Brain microvascular endothelial cell (primary cell): ENCODE data around the gene DNAAF5.

ENCODE experiments used
- DNase-seq: peaks from one replicate; pipeline ENCODE4 v3.0.0-alpha.2; 2020
- H3K27ac ChIP-seq: fragments of 250-450 bp; sonication (Bioruptor Pico); 2 replicates; pipeline ENCODE4 v1.5.1; 2020; ENCODE audit warnings: mild to moderate bottlenecking, moderate library complexity
- H3K27me3 ChIP-seq: fragments of 250-450 bp; sonication (Bioruptor Pico); replicated peaks from 2 replicates; pipeline ENCODE4 v1.5.1; 2020; ENCODE audit warnings: mild to moderate bottlenecking
- H3K36me3 ChIP-seq: fragments of 250-450 bp; sonication (Bioruptor Pico); replicated peaks from 2 replicates; pipeline ENCODE4 v1.5.1; 2020; ENCODE audit warnings: mild to moderate bottlenecking
- H3K4me3 ChIP-seq: 2 replicates; pipeline ENCODE4 v1.5.1; 2011; ENCODE audit warnings: low read depth, mild to moderate bottlenecking, control low read depth, low read length, moderate library complexity
- in situ Hi-C: cut with HindIII; loops from 2 replicates; pipeline ENCODE4 v1.10.0; 2017; ENCODE audit warnings: low sequenced_read_pairs, low pct_ligation_motif_present
- TF ChIP-seq, protein P1 (sequence below): IDR thresholded peaks from 2 replicates; pipeline ENCODE4 v1.5.1; 2011; ENCODE audit warnings: low read depth, mild to moderate bottlenecking, moderate library complexity, low read length, control low read depth, inconsistent platforms; ENCODE audit errors: missing control alignments

Gene DNAAF5

GRCh38 chr7:744854-745430 lies 18.4 kb downstream of the DNAAF5 start:
- peaks cover 14% of the 10 kb centered on the region for H3K36me3 ChIP-seq
- H3K4me3 ChIP-seq = no peak overlapping the region
- no peaks in the 10 kb centered on the region for H3K27me3 ChIP-seq
- no peak for DNase-seq
- TF ChIP-seq, protein P1, sequence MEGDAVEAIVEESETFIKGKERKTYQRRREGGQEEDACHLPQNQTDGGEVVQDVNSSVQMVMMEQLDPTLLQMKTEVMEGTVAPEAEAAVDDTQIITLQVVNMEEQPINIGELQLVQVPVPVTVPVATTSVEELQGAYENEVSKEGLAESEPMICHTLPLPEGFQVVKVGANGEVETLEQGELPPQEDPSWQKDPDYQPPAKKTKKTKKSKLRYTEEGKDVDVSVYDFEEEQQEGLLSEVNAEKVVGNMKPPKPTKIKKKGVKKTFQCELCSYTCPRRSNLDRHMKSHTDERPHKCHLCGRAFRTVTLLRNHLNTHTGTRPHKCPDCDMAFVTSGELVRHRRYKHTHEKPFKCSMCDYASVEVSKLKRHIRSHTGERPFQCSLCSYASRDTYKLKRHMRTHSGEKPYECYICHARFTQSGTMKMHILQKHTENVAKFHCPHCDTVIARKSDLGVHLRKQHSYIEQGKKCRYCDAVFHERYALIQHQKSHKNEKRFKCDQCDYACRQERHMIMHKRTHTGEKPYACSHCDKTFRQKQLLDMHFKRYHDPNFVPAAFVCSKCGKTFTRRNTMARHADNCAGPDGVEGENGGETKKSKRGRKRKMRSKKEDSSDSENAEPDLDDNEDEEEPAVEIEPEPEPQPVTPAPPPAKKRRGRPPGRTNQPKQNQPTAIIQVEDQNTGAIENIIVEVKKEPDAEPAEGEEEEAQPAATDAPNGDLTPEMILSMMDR = no peak
- in situ Hi-C loops = no loop called here
- H3K27ac ChIP-seq = no peak overlapping the region

- peaks cover 12% of the 10 kb centered on the region for H3K36me3 ChIP-seq
- H3K27me3 ChIP-seq = no peaks in the 10 kb centered on the region
- TF ChIP-seq, protein P1 = no peak
- no peak for DNase-seq
- no peak overlapping the region for H3K4me3 ChIP-seq
- no peak overlapping the region for H3K27ac ChIP-seq
- in situ Hi-C loops = no loop called here
Observed at GRCh38 chr7:745431-746154, 19.1 kb downstream of the DNAAF5 start.

- TF ChIP-seq, protein P1 = no peak
- H3K36me3 ChIP-seq = peaks cover 4% of the 10 kb centered on the region
Observed at GRCh38 chr7:746155-747061, 19.9 kb downstream of the DNAAF5 start.

DNA sequence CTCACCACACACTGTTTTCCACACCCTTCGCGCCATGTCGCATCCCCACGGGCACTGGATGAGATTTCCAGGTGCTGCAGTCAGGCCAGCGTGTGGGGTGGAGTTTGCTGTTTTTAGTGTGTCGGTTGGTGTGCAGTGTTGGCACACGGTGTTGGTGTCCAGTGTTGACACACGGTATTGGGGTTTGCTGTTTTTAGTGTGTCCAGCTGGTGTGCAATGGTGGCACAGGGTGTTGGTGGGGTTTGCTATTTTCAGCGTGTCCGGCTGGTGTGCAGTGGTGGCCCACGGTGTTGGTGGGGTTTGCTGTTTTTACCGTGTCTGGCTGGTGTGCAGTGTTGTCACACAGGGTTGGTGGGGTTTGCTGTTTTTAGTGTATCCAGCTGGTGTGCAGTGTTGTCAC lies 20.7 kb downstream of the DNAAF5 start:
- Histone ChIP-seq H3K4me3 (no peak overlapping the region), H3K27ac (no peak overlapping the region), H3K27me3 (no peaks in the 10 kb centered on the region), H3K36me3 (peaks cover 4% of the 10 kb centered on the region)
- in situ Hi-C loops = no loop called here
- no peak for DNase-seq
- TF ChIP-seq, protein P1 = no peak

More at GRCh38 chr7:746155-747061, 19.9 kb downstream of the DNAAF5 start:
- Histone ChIP-seq H3K27ac (no peak overlapping the region), H3K27me3 (no peaks in the 10 kb centered on the region), H3K4me3 (no peak overlapping the region)
- in situ Hi-C loops = no loop called here
- no peak for DNase-seq

DNA sequence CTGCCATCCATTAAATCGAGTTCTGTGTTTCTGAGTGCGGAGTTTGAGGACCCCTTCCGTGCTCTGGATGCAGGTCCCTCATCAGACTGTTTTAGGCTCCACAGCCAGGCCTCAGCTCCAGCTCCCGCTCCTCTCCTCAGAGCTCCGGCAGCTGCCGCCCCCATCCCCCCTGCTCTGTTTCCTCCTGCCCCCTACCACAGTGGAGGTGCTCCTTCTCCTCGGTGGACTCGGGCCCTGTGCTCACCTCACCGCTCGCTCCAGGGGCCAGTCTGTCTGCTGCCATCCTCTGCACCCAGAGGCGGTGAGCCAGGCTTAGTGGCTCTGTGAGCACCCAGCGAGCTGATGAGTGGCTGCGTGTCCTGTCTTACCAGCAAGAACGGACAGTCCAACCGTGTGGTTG lies 21.9 kb downstream of the DNAAF5 start:
- TF ChIP-seq, protein P1 = no peak
- in situ Hi-C loops = no loop called here

More for the DNA sequence above, 21.9 kb downstream of the DNAAF5 start:
- peaks cover 4% of the 10 kb centered on the region for H3K36me3 ChIP-seq
- no peak for DNase-seq
- no peak overlapping the region for H3K27ac ChIP-seq
- no peak overlapping the region for H3K4me3 ChIP-seq
- H3K27me3 ChIP-seq = no peaks in the 10 kb centered on the region
